H9 (cell line): Measurements from ENCODE around the gene ETFA. TPM values are rescaled to one million over a fixed set of nuclear protein-coding genes. Genes with fewer than 3 reads are reported as not detected.

Experiments used
- DNase-seq: peaks from one replicate; pipeline ENCODE4 v3.0.0-alpha.2; 2017
- H2AFZ ChIP-seq: one replicate; pipeline ENCODE4 v1.6.1; 2013; ENCODE audit warnings: mild to moderate bottlenecking, low read length, control low read depth, moderate library complexity
- H2AK5ac ChIP-seq: 2 replicates; pipeline ENCODE4 v1.6.1; 2013; ENCODE audit warnings: low read length, control low read depth, mixed read lengths; ENCODE audit not compliant: insufficient read length
- H2BK120ac ChIP-seq: one replicate; pipeline ENCODE4 v1.6.1; 2013; ENCODE audit warnings: low read depth, mild to moderate bottlenecking, low read length, control low read depth, inconsistent platforms; ENCODE audit not compliant: poor library complexity, severe bottlenecking
- H2BK12ac ChIP-seq: 2 replicates; pipeline ENCODE4 v1.6.1; 2013; ENCODE audit warnings: low read length, control low read depth, mixed read lengths, low read depth; ENCODE audit not compliant: insufficient read length
- H2BK15ac ChIP-seq: 2 replicates; pipeline ENCODE4 v1.6.1; 2013; ENCODE audit warnings: low read depth, low read length, control low read depth
- H2BK20ac ChIP-seq: one replicate; pipeline ENCODE4 v1.6.1; 2013; ENCODE audit warnings: low read depth, mild to moderate bottlenecking, low read length, control low read depth, inconsistent platforms; ENCODE audit not compliant: poor library complexity, severe bottlenecking
- H2BK5ac ChIP-seq: 2 replicates; pipeline ENCODE4 v1.6.1; 2013; ENCODE audit warnings: low read length, control low read depth, mixed read lengths; ENCODE audit not compliant: insufficient read length
- H3K14ac ChIP-seq: 2 replicates; pipeline ENCODE4 v1.6.1; 2013; ENCODE audit warnings: low read length, control low read depth; ENCODE audit not compliant: insufficient read depth
- H3K18ac ChIP-seq: 2 replicates; pipeline ENCODE4 v1.6.1; 2013; ENCODE audit warnings: low read depth, mild to moderate bottlenecking, mixed read lengths, low read length, control low read depth; ENCODE audit not compliant: insufficient read length
- H3K23ac ChIP-seq: 2 replicates; pipeline ENCODE4 v1.6.1; 2013; ENCODE audit warnings: low read length, control low read depth, mixed read lengths, low read depth; ENCODE audit not compliant: insufficient read length
- H3K23me2 ChIP-seq: 2 replicates; pipeline ENCODE4 v1.6.1; 2013; ENCODE audit warnings: low read depth, mild to moderate bottlenecking, mixed read lengths, low read length, control low read depth; ENCODE audit not compliant: insufficient read length, poor library complexity, severe bottlenecking
- H3K27ac ChIP-seq: 2 replicates; pipeline ENCODE4 v1.5.1; 2013; ENCODE audit warnings: low read length, control low read depth, mixed read lengths, low read depth; ENCODE audit not compliant: insufficient read length
- H3K27me3 ChIP-seq: 2 replicates; pipeline ENCODE4 v1.6.1; 2013; ENCODE audit warnings: low read length, control low read depth, inconsistent platforms; ENCODE audit not compliant: insufficient read depth
- H3K4ac ChIP-seq: 2 replicates; pipeline ENCODE4 v1.6.1; 2013; ENCODE audit warnings: low read depth, mild to moderate bottlenecking, control low read depth, inconsistent platforms, low read length, moderate library complexity
- H3K4me1 ChIP-seq: 2 replicates; pipeline ENCODE4 v1.6.1; 2013; ENCODE audit warnings: low read length, control low read depth, inconsistent platforms; ENCODE audit not compliant: insufficient read depth
- H3K4me2 ChIP-seq: 2 replicates; pipeline ENCODE4 v1.6.1; 2013; ENCODE audit warnings: low read length, control low read depth, mixed read lengths; ENCODE audit not compliant: insufficient read length, insufficient read depth
- H3K56ac ChIP-seq: 2 replicates; pipeline ENCODE4 v1.6.1; 2013; ENCODE audit warnings: low read depth, mild to moderate bottlenecking, mixed read lengths, low read length, control low read depth; ENCODE audit not compliant: insufficient read length
- H3K79me1 ChIP-seq: 2 replicates; pipeline ENCODE4 v1.6.1; 2013; ENCODE audit warnings: low read depth, mild to moderate bottlenecking, moderate library complexity, low read length, control low read depth, inconsistent platforms; ENCODE audit not compliant: insufficient read depth, poor library complexity, severe bottlenecking
- H3K79me2 ChIP-seq: 2 replicates; pipeline ENCODE4 v1.6.1; 2013; ENCODE audit warnings: low read length, control low read depth, inconsistent platforms; ENCODE audit not compliant: insufficient read depth
- H3K9ac ChIP-seq: 2 replicates; pipeline ENCODE4 v1.6.1; 2013; ENCODE audit warnings: low read length, control low read depth, mixed read lengths; ENCODE audit not compliant: insufficient read length; ENCODE audit errors: extremely low read depth
- H3K9me3 ChIP-seq: one replicate; pipeline ENCODE4 v1.6.1; 2013; ENCODE audit warnings: low read depth, low read length, inconsistent platforms; ENCODE audit not compliant: control insufficient read depth
- H3T11ph ChIP-seq: one replicate; pipeline ENCODE4 v1.6.1; 2013; ENCODE audit warnings: mild to moderate bottlenecking, low read length, control low read depth, inconsistent platforms
- H4K20me1 ChIP-seq: one replicate; pipeline ENCODE4 v1.6.1; 2013; ENCODE audit not compliant: control insufficient read depth, insufficient read length, insufficient read depth
- H4K5ac ChIP-seq: 2 replicates; pipeline ENCODE4 v1.6.1; 2013; ENCODE audit warnings: low read depth, mild to moderate bottlenecking, mixed read lengths, low read length, control low read depth; ENCODE audit not compliant: insufficient read length
- H4K8ac ChIP-seq: replicated peaks from 2 replicates; pipeline ENCODE4 v1.6.1; 2013; ENCODE audit warnings: low read length, control low read depth, mixed read lengths, low read depth; ENCODE audit not compliant: insufficient read length
- H4K91ac ChIP-seq: 2 replicates; pipeline ENCODE4 v1.6.1; 2013; ENCODE audit warnings: low read depth, mild to moderate bottlenecking, moderate library complexity, mixed read lengths, low read length, control low read depth; ENCODE audit not compliant: insufficient read length
- H3K27ac Mint-ChIP-seq, 3 experiments: 2 replicates in 2 of 3; 3 replicates in 1 of 3; pipeline ENCODE4 v1.8.0; 2020 to 2021; ENCODE audit warnings: mixed read lengths in 3 of 3, mild to moderate bottlenecking in 1 of 3, moderate library complexity in 1 of 3
- H3K27me3 Mint-ChIP-seq: 2 replicates; pipeline ENCODE4 v1.8.0; 2021; ENCODE audit warnings: low read depth, mild to moderate bottlenecking, moderate library complexity, mixed read lengths
- H3K36me3 Mint-ChIP-seq, 3 experiments: 2 replicates in 2 of 3; 3 replicates in 1 of 3; pipeline ENCODE4 v1.8.0; 2020 to 2021; ENCODE audit warnings: low read depth in 3 of 3, mixed read lengths in 3 of 3; ENCODE audit not compliant: insufficient read depth in 1 of 3
- H3K4me1 Mint-ChIP-seq, 2 experiments: 2 replicates each; pipeline ENCODE4 v1.8.0; 2020; ENCODE audit warnings: mixed read lengths in 2 of 2
- H3K4me3 Mint-ChIP-seq, 2 experiments: 2 replicates in 1 of 2; 3 replicates in 1 of 2; pipeline ENCODE4 v1.8.0; 2020 to 2021; ENCODE audit warnings: mild to moderate bottlenecking in 2 of 2, mixed read lengths in 2 of 2, moderate library complexity in 1 of 2
- H3K9me3 Mint-ChIP-seq, 2 experiments: 2 replicates in 1 of 2; 3 replicates in 1 of 2; pipeline ENCODE4 v1.8.0; 2020; ENCODE audit warnings: mild to moderate bottlenecking in 2 of 2, mixed read lengths in 2 of 2, moderate library complexity in 1 of 2
- CTCF ChIP-seq: fragments of 200-600 bp; sonication (generic); conservative IDR thresholded peaks from 3 replicates; pipeline ENCODE4 v1.8.0; 2021; ENCODE audit warnings: antibody characterized with exemption, mild to moderate bottlenecking
- WGBS: extraction: QIAGEN DNeasy Blood & Tissue Kit; methylation state at CpG from one replicate; pipeline ENCODE4 v1.1.7; 2013; ENCODE audit warnings: missing lambda C conversion rate, low lambda C conversion rate, mixed read lengths; ENCODE audit not compliant: insufficient read length; ENCODE audit errors: extremely low coverage; 5-methylcytosine and 5-hydroxymethylcytosine counted together
- total RNA-seq: library from RNA; stranded (reverse); gene quantifications from 2 replicates; pipeline ENCODE4 v1.2.1, GENCODE V29; 2021

The ETFA gene
- total RNA-seq, 1 experiment from 2014 or later = 109 TPM

DNA sequence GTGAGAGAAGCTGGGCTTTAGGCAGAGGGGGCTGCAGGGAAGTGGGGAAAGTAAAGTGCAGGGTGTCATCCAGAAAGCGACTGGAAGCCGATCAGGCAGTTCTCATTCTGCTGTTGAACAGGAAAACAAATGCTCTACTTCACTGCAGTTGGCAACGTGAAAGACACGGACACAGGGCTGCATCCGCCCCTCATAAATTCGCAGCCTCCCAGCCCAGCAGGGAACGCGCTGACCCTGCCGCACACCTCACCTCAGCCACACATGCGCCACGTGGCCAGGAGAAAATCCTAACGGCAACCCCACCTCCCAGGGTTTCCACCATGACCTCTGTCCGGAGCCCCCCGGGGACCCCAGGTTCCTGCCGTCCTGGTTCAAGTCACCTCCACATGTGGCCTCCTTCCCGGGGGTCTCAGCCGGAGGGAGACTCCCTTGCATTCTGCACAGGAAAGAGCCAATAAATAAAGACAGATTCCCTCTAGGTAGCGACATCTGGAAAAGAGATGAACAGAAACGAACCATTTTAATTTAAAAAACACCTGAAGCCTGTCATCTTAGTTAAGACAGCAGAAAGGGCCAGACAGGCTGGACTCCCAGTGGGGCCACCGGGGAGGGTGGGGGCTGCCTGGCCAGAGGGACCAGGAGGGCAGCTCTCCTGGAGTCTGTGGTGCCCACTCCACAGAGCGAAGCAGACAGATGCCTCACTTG lies 132.8 kb downstream of the ETFA start:
- no peaks in the 10 kb centered on the region for H3K23me2 ChIP-seq
- no peak overlapping the region for H4K5ac ChIP-seq
- no peaks in the 10 kb centered on the region for H3K79me2 ChIP-seq
- no peak overlapping the region for H2BK15ac ChIP-seq
- no peak overlapping the region for H3K4me2 ChIP-seq
- H3K4me1 ChIP-seq = no peaks in the 10 kb centered on the region
- no peak overlapping the region for H4K8ac ChIP-seq
- no peak overlapping the region for H3K4me3 Mint-ChIP-seq
- no peaks in the 10 kb centered on the region for H3K9me3 ChIP-seq
- no peaks in the 10 kb centered on the region; a peak in 1 of 7 replicates for H3K36me3 Mint-ChIP-seq
- H3K4ac ChIP-seq = no peak overlapping the region
- peaks cover 6 to 7% of the 10 kb centered on the region in 2 experiments for H3K4me1 Mint-ChIP-seq
- no peak overlapping the region for H3K23ac ChIP-seq
- peak overlapping the region in 1 of 3 experiments; percentile 62; a peak in 1 of 7 replicates for H3K27ac Mint-ChIP-seq
- no CpG with 5 or more reads among the region's 21 CpGs for WGBS
- H3K56ac ChIP-seq = no peak overlapping the region
- H2BK5ac ChIP-seq = no peak overlapping the region
- no peak overlapping the region for H3T11ph ChIP-seq
- H3K27ac ChIP-seq = no peak overlapping the region
- no peak for DNase-seq
- no peak for TF ChIP-seq CTCF
- no peak overlapping the region for H2BK12ac ChIP-seq
- no peaks in the 10 kb centered on the region for H4K20me1 ChIP-seq
- no peak overlapping the region for H2BK20ac ChIP-seq
- no peak overlapping the region for H2BK120ac ChIP-seq
- H3K18ac ChIP-seq = no peak overlapping the region
- H3K14ac ChIP-seq = no peak overlapping the region; the same call in 1 of the 2 replicates
- no peaks in the 10 kb centered on the region; a peak in 1 of 5 replicates for H3K9me3 Mint-ChIP-seq
- H4K91ac ChIP-seq = no peak overlapping the region
- no peaks in the 10 kb centered on the region for H3K27me3 ChIP-seq
- no peak overlapping the region for H3K9ac ChIP-seq
- no peak overlapping the region for H2AK5ac ChIP-seq
- peaks cover 5% of the 10 kb centered on the region for H3K27me3 Mint-ChIP-seq
- no peak overlapping the region for H2AFZ ChIP-seq
- no peaks in the 10 kb centered on the region for H3K79me1 ChIP-seq
